MCF 10A (cell line): ENCODE measurements around the gene TBC1D2B. TPM values are rescaled to one million over a fixed set of nuclear protein-coding genes. Genes with fewer than 3 reads are reported as not detected.
A peak's percentile ranks its signal among the peaks of the same experiment; 100 is the strongest.
"Not testable (repeated sequence)": the region's sequence is repeated elsewhere in the genome, so short reads cannot be mapped to it uniquely, and the experiment has no call there.

ENCODE experiments used
- BruUV-seq: library from RNA; stranded (reverse); fragments of 400-500 nt; replicated peaks from 2 replicates; lab custom pipeline; 2021; lab: Mats Ljungman, UMichigan
- CTCF ChIA-PET: fragments of 300-600 bp; sonication (Branson Sonifier 250); formaldehyde crosslinking; extraction: SDS; loops from one replicate; lab custom pipeline; 2021; ENCODE audit warnings: antibody characterized with exemption, inconsistent platforms; lab: Yijun Ruan, JAX
- POLR2A ChIA-PET: fragments of 300-600, 350-650 bp; sonication (Branson Sonifier 250); formaldehyde crosslinking; extraction: SDS; loops from one replicate; lab custom pipeline; 2020; ENCODE audit warnings: antibody characterized with exemption, inconsistent platforms; lab: Yijun Ruan, JAX
- DNase-seq: peaks from one replicate; pipeline ENCODE4 v3.0.0-alpha.2; 2018; ENCODE audit not compliant: unreplicated experiment
- H3K27ac Mint-ChIP-seq: one replicate; pipeline ENCODE4 v1.8.0; 2022; ENCODE audit warnings: mild to moderate bottlenecking, low read depth, mixed read lengths; ENCODE audit not compliant: unreplicated experiment
- H3K27me3 Mint-ChIP-seq: one replicate; pipeline ENCODE4 v1.8.0; 2022; ENCODE audit warnings: mixed read lengths; ENCODE audit not compliant: insufficient read depth, unreplicated experiment
- H3K36me3 Mint-ChIP-seq: one replicate; pipeline ENCODE4 v1.8.0; 2022; ENCODE audit warnings: mild to moderate bottlenecking, moderate library complexity, mixed read lengths; ENCODE audit not compliant: insufficient read depth, unreplicated experiment
- H3K4me1 Mint-ChIP-seq: one replicate; pipeline ENCODE4 v1.8.0; 2022; ENCODE audit warnings: mixed read lengths; ENCODE audit not compliant: insufficient read depth, unreplicated experiment
- H3K4me3 Mint-ChIP-seq: one replicate; pipeline ENCODE4 v1.8.0; 2022; ENCODE audit warnings: mild to moderate bottlenecking, moderate library complexity, mixed read lengths; ENCODE audit not compliant: unreplicated experiment
- H3K9me3 Mint-ChIP-seq: one replicate; pipeline ENCODE4 v1.8.0; 2022; ENCODE audit warnings: mixed read lengths; ENCODE audit not compliant: unreplicated experiment
- intact Hi-C: fragments of 100-400 bp; cut with micrococcal nuclease; formaldehyde crosslinking; loops from 2 replicates; pipeline ENCODE4 v1.14.1; 2022
- total RNA-seq: library from RNA; stranded (reverse); gene quantifications from 2 replicates; pipeline ENCODE4 v1.2.3, GENCODE V29; 2022
- TF ChIP-seq, protein P1 (sequence below): fragments of 200-600 bp; IDR thresholded peaks from one replicate; pipeline ENCODE4 v1.8.0; 2022; ENCODE audit warnings: antibody characterized with exemption, mild to moderate bottlenecking; ENCODE audit not compliant: unreplicated experiment

TBC1D2B gene
- total RNA-seq, 1 experiment from 2014 or later, result 21.2 TPM

- Mint-ChIP-seq H3K36me3 (peaks cover 42% of the 10 kb centered on the region), H3K27me3 (no peaks in the 10 kb centered on the region), H3K4me3 (no peak overlapping the region), H3K27ac (no peak overlapping the region), H3K4me1 (peaks cover 31% of the 10 kb centered on the region), H3K9me3 (no peaks in the 10 kb centered on the region)
- no TSS peak for BruUV-seq
- intact Hi-C loops, result no loop called here
- DNase-seq, result no peak
- TF ChIP-seq, protein P1, sequence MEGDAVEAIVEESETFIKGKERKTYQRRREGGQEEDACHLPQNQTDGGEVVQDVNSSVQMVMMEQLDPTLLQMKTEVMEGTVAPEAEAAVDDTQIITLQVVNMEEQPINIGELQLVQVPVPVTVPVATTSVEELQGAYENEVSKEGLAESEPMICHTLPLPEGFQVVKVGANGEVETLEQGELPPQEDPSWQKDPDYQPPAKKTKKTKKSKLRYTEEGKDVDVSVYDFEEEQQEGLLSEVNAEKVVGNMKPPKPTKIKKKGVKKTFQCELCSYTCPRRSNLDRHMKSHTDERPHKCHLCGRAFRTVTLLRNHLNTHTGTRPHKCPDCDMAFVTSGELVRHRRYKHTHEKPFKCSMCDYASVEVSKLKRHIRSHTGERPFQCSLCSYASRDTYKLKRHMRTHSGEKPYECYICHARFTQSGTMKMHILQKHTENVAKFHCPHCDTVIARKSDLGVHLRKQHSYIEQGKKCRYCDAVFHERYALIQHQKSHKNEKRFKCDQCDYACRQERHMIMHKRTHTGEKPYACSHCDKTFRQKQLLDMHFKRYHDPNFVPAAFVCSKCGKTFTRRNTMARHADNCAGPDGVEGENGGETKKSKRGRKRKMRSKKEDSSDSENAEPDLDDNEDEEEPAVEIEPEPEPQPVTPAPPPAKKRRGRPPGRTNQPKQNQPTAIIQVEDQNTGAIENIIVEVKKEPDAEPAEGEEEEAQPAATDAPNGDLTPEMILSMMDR, result no peak
- ChIA-PET CTCF (no interaction called here), POLR2A (interaction anchor here (0.6 kb wide), 1 partner anchor 281 kb away, joined by 4 read pairs; no protein-coding TSS in a partner anchor)
Measured at GRCh38 chr15:77991029-77991406, 86.5 kb downstream of the TBC1D2B start.

GRCh38 chr15:77989296-77990143, 88.0 kb downstream of the TBC1D2B start:
- Mint-ChIP-seq H3K4me3 (no peak overlapping the region), H3K9me3 (no peaks in the 10 kb centered on the region), H3K36me3 (peaks cover 35% of the 10 kb centered on the region), H3K27me3 (no peaks in the 10 kb centered on the region), H3K27ac (no peak overlapping the region), H3K4me1 (peaks cover 31% of the 10 kb centered on the region)
- POLR2A ChIA-PET, result no interaction called here
- no TSS peak for BruUV-seq
- intact Hi-C loops, result no loop called here
- CTCF ChIA-PET, result interaction anchor here (0.7 to 1.1 kb wide), 2 partner anchors 9 to 119 kb away, joined by 3 to 4 read pairs; no protein-coding TSS in a partner anchor
- TF ChIP-seq, protein P1, result no peak
- DNase-seq, result no peak

- no TSS peak for BruUV-seq
- peaks cover 35% of the 10 kb centered on the region for H3K4me1 Mint-ChIP-seq
- peak overlapping the region; percentile 35 for H3K27ac Mint-ChIP-seq
Measured at GRCh38 chr15:77988347-77989295, 88.9 kb downstream of the TBC1D2B start.

GRCh38 chr15:77987765-77988136, 89.8 kb downstream of the TBC1D2B start:
- H3K9me3 Mint-ChIP-seq, BruUV-seq, H3K4me3 Mint-ChIP-seq, POLR2A ChIA-PET, DNase-seq, H3K27me3 Mint-ChIP-seq, intact Hi-C loops: not testable (repeated sequence)
- Mint-ChIP-seq H3K27ac (peak overlapping the region; percentile 35), H3K4me1 (peaks cover 29% of the 10 kb centered on the region), H3K36me3 (peaks cover 19% of the 10 kb centered on the region)
- CTCF ChIA-PET, result interaction anchor here (0.6 to 1.5 kb wide), 2 partner anchors 20 to 173 kb away, joined by 3 read pairs; no protein-coding TSS in a partner anchor

More at GRCh38 chr15:77988347-77989295, 88.9 kb downstream of the TBC1D2B start:
- ChIA-PET POLR2A (no interaction called here), CTCF (interaction anchor here (0.7 to 1.1 kb wide), 2 partner anchors 8 to 120 kb away, joined by 3 to 4 read pairs; no protein-coding TSS in a partner anchor)
- TF ChIP-seq, protein P1, result no peak
- intact Hi-C loops, result no loop called here
- no peak for DNase-seq
- Mint-ChIP-seq H3K27me3 (no peaks in the 10 kb centered on the region), H3K4me3 (no peak overlapping the region), H3K9me3 (no peaks in the 10 kb centered on the region), H3K36me3 (peaks cover 28% of the 10 kb centered on the region)
